GM12878 (cell line): Measurements from ENCODE around the gene PAQR5. TPM values are rescaled to one million over a fixed set of nuclear protein-coding genes. Genes with fewer than 3 reads are reported as not detected.

Experiments used
- ATAC-seq: fragments of 200-7000 bp; cut with Tn5 transposase; 3 replicates; pipeline ENCODE4 v1.9.1; 2020; ENCODE audit warnings: mild to moderate bottlenecking, moderate library complexity
- BruUV-seq: library from RNA; stranded (reverse); fragments of 400-500 nt; replicated peaks from 2 replicates; lab custom pipeline; 2021; lab: Mats Ljungman, UMichigan
- CTCF ChIA-PET: fragments of 300-600 bp; sonication (Branson Sonifier 250); formaldehyde crosslinking; extraction: SDS; loops from one replicate; lab custom pipeline; 2021; ENCODE audit warnings: inconsistent platforms; lab: Yijun Ruan, JAX
- POLR2A ChIA-PET: fragments of 350-600 bp; formaldehyde crosslinking; extraction: SDS; loops from one replicate; lab custom pipeline; 2021; ENCODE audit warnings: inconsistent platforms; lab: Charles Lee
- RAD21 ChIA-PET: fragments of 300-600 bp; sonication (Branson Sonifier 250); formaldehyde crosslinking; loops from one replicate; lab custom pipeline; 2023; ENCODE audit warnings: antibody characterized with exemption; ENCODE audit not compliant: unreplicated experiment; lab: Charles Lee
- SMC1A ChIA-PET: fragments of 300-600 bp; sonication (Branson Sonifier 250); formaldehyde crosslinking; loops from one replicate; lab custom pipeline; 2023; ENCODE audit not compliant: unreplicated experiment, uncharacterized antibody; lab: Charles Lee
- DNase-seq: peaks from one replicate; pipeline ENCODE4 v3.0.0-alpha.2; 2011; ENCODE audit warnings: low read depth, low spot score
- FAIRE-seq: peaks from 3 replicates; lab custom pipeline; 2011; peaks lifted over from hg19 to GRCh38; lab: Jason Lieb, UNC
- H2AFZ ChIP-seq: 2 replicates; pipeline ENCODE4 v1.6.0; 2011; ENCODE audit warnings: low read depth, low read length, control low read depth; ENCODE audit not compliant: control insufficient read depth
- H3K27ac ChIP-seq: 2 replicates; pipeline ENCODE4 v1.5.1; 2011; ENCODE audit warnings: control low read depth; ENCODE audit not compliant: control insufficient read depth, insufficient read depth
- H3K27me3 ChIP-seq, 2 experiments: replicated peaks in 1 of 2; 2 replicates each; pipeline versions ENCODE4 v1.6.0 to v1.6.1; 2011; ENCODE audit warnings: low read length in 1 of 2; ENCODE audit not compliant: control insufficient read depth in 2 of 2, insufficient read depth in 2 of 2
- H3K36me3 ChIP-seq, 2 experiments: 2 replicates each; pipeline ENCODE4 v1.5.1; 2011; ENCODE audit warnings: low read length in 1 of 2; ENCODE audit not compliant: control insufficient read depth in 2 of 2, insufficient read depth in 2 of 2
- H3K4me1 ChIP-seq: 2 replicates; pipeline ENCODE4 v1.6.1; 2011; ENCODE audit warnings: mild to moderate bottlenecking, low read length, moderate library complexity, mixed read lengths; ENCODE audit not compliant: control insufficient read depth, insufficient read depth
- H3K4me2 ChIP-seq: 2 replicates; pipeline ENCODE4 v1.6.0; 2011; ENCODE audit warnings: control low read depth; ENCODE audit not compliant: control insufficient read depth, insufficient read depth
- H3K4me3 ChIP-seq: fragments of 200-600 bp; sonication (generic); 2 replicates; pipeline ENCODE4 v1.5.1; 2016
- H3K79me2 ChIP-seq: 2 replicates; pipeline ENCODE4 v1.6.0; 2011; ENCODE audit warnings: low read length; ENCODE audit not compliant: control insufficient read depth, insufficient read depth
- H3K9ac ChIP-seq: 2 replicates; pipeline ENCODE4 v1.8.0; 2011; ENCODE audit warnings: low read length, control low read depth, mixed read lengths; ENCODE audit not compliant: control insufficient read depth, insufficient read depth
- H3K9me3 ChIP-seq: replicated peaks from 3 replicates; pipeline ENCODE4 v1.5.1; 2011; ENCODE audit warnings: mild to moderate bottlenecking, low read length; ENCODE audit not compliant: control insufficient read depth, insufficient read depth
- H4K20me1 ChIP-seq: 2 replicates; pipeline ENCODE4 v1.6.0; 2011; ENCODE audit not compliant: control insufficient read depth, insufficient read depth
- GATAD2B ChIP-seq: fragments of 450-650 bp; conservative IDR thresholded peaks from 2 replicates; pipeline ENCODE4 v1.6.1; 2017; ENCODE audit warnings: low read depth, mild to moderate bottlenecking, moderate library complexity
- HDAC2 ChIP-seq: fragments of 200-600 bp; sonication (generic); IDR thresholded peaks from 2 replicates; pipeline ENCODE4 v1.6.1; 2017
- MYC ChIP-seq: IDR thresholded peaks from 2 replicates; pipeline ENCODE4 v1.6.1; 2011; ENCODE audit warnings: mild to moderate bottlenecking, low read length, moderate library complexity, inconsistent platforms; ENCODE audit not compliant: insufficient read depth, insufficient replicate concordance, insufficient read length, severe bottlenecking
- NR2C1 ChIP-seq: fragments of 450-650 bp; IDR thresholded peaks from 2 replicates; pipeline ENCODE4 v1.6.1; 2017; ENCODE audit warnings: antibody characterized with exemption, mild to moderate bottlenecking, moderate library complexity
- POLR2AphosphoS5 ChIP-seq: IDR thresholded peaks from 2 replicates; pipeline ENCODE4 v1.6.1; 2011; ENCODE audit warnings: mild to moderate bottlenecking, low read length, inconsistent platforms
- RUNX3 ChIP-seq: IDR thresholded peaks from 2 replicates; pipeline ENCODE4 v1.6.1; 2012; ENCODE audit warnings: low read length, inconsistent platforms
- SMC3 ChIP-seq: IDR thresholded peaks from 2 replicates; pipeline ENCODE4 v1.6.1; 2011; ENCODE audit warnings: low read length, improper control_type of control experiment, borderline replicate concordance
- ZNF207 ChIP-seq: fragments of 450-650 bp; IDR thresholded peaks from 2 replicates; pipeline ENCODE4 v1.6.1; 2014; ENCODE audit warnings: antibody characterized with exemption, mild to moderate bottlenecking, borderline replicate concordance
- WGBS: methylation state at CpG from one replicate; pipeline ENCODE4 v1.1.6; 2016; ENCODE audit warnings: low lambda C conversion rate; ENCODE audit not compliant: insufficient replicate concordance, insufficient coverage; ENCODE audit errors: missing lambda C conversion rate; 5-methylcytosine and 5-hydroxymethylcytosine counted together
- in situ Hi-C: fragments of 300-500 bp; cut with MboI; formaldehyde crosslinking; loops from 9 replicates; pipeline ENCODE4 v1.14.3; 2018; ENCODE audit warnings: mixed read lengths
- intact Hi-C: fragments of 100-400 bp; cut with micrococcal nuclease; formaldehyde crosslinking; loops from one replicate; pipeline ENCODE4 v1.14.2; 2022; ENCODE audit not compliant: unreplicated experiment
- polyA plus RNA-seq, 11 experiments: library from polyadenylated mRNA; depleted of rRNA in 4 of 11; unstranded in 6 of 11; stranded (reverse) in 5 of 11; fragments of >200 nt; fragmentation: Nextera tagmentation in 4 of 11; fragmentation: Illumina TruSeq in 1 of 11; extraction: Ambion mirVana in 4 of 11; extraction: Trizol in 1 of 11; gene quantifications; 1 replicate in 1 of 11; 2 replicates in 10 of 11; pipeline versions ENCODE4 v1.2.1 to v1.2.3, GENCODE V29; 2011 to 2016; ENCODE audit warnings: inconsistent platforms in 2 of 11, missing spikeins in 2 of 11, low read depth in 1 of 11
- total RNA-seq, 4 experiments: library from RNA; depleted of rRNA in 3 of 4; stranded (reverse); fragments of >200 nt in 3 of 4; fragmentation: Illumina TruSeq in 1 of 4; extraction: Trizol in 1 of 4; gene quantifications; 2 replicates each; pipeline versions ENCODE4 v1.2.1 to v1.2.3, GENCODE V29; 2013 to 2021
- TF ChIP-seq, protein P1 (sequence below): fragments of 450-650 bp; IDR thresholded peaks from 2 replicates; pipeline ENCODE4 v1.6.1; 2017; ENCODE audit warnings: low read depth, mild to moderate bottlenecking, moderate library complexity

Gene PAQR5
- total and polyA plus RNA-seq, 10 of the 15 experiments (the other 5 are each of a cell fraction or from before 2014, with no cell fraction given) = 0.02 to 0.03 TPM; not detected in 8

GRCh38 chr15:69305933-69306568 is 7.3 kb downstream of the PAQR5 start:
- POLR2A ChIA-PET = interaction anchor here (0.7 kb wide), 1 partner anchor 210 kb away, joined by 8 read pairs; no protein-coding TSS in a partner anchor
- H3K27me3 ChIP-seq = no peaks in the 10 kb centered on the region
- no peaks in the 10 kb centered on the region for H3K36me3 ChIP-seq
- 65% methylated on average over 8 of the region's 9 CpGs for WGBS
- CTCF ChIA-PET = no interaction called here
- no peak for ATAC-seq
- H3K27ac ChIP-seq = no peak overlapping the region
- intact Hi-C loops (no loop called here), in situ Hi-C loops (no loop called here)
- H3K4me3 ChIP-seq = no peak overlapping the region
- no peak overlapping the region for H2AFZ ChIP-seq
- H3K4me2 ChIP-seq = no peak overlapping the region
- peak; percentile 33; the same call in 1 of the 2 replicates for TF ChIP-seq NR2C1
- no peak for TF ChIP-seq RUNX3
- DNase-seq = no peak
- no peaks in the 10 kb centered on the region for H3K79me2 ChIP-seq
- H3K9ac ChIP-seq = no peak overlapping the region
- RAD21 ChIA-PET = no interaction called here
- H3K4me1 ChIP-seq = no peaks in the 10 kb centered on the region
- no TSS peak for BruUV-seq
- H4K20me1 ChIP-seq = no peaks in the 10 kb centered on the region
- no peaks in the 10 kb centered on the region for H3K9me3 ChIP-seq
- FAIRE-seq = no peak
- SMC1A ChIA-PET = interaction anchor here (0.6 kb wide), 1 partner anchor 15 kb away, joined by 3 read pairs; no protein-coding TSS in a partner anchor

DNA sequence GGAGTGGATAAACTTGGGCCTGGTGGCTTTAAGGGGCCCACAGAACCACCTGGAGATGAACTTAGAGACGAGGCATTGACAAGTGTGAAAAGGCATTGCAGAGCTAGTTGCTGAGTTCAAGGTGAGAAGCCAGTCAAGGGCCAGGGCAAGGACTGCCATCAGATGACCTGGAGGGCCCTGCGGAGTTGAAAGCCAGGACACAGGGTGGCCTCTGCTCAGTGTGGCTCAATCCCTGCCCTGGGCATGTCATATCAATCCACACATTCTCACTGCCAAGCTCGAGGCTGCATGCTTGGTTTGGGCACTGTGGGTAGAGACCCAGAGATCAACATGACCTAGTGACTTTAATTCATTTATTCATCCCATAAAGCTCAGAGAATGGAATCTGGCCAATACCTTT is 9.2 kb downstream of the PAQR5 start:
- H3K4me3 ChIP-seq = no peak overlapping the region
- H3K4me2 ChIP-seq = no peak overlapping the region
- intact Hi-C loops = no loop called here
- H2AFZ ChIP-seq = no peak overlapping the region
- no peaks in the 10 kb centered on the region for H3K9me3 ChIP-seq
- in situ Hi-C loops = no loop called here
- H3K4me1 ChIP-seq = no peaks in the 10 kb centered on the region
- H3K27ac ChIP-seq = no peak overlapping the region
- ChIA-PET RAD21 (no interaction called here), POLR2A (no interaction called here), CTCF (no interaction called here), SMC1A (no interaction called here)
- H3K79me2 ChIP-seq = no peaks in the 10 kb centered on the region
- no peak overlapping the region for H3K9ac ChIP-seq
- no peak for FAIRE-seq
- TF ChIP-seq MYC (no peak), NR2C1 (no peak), ZNF207 (no peak), POLR2AphosphoS5 (no peak), SMC3 (no peak), HDAC2 (no peak), GATAD2B (no peak)
- TF ChIP-seq, protein P1, sequence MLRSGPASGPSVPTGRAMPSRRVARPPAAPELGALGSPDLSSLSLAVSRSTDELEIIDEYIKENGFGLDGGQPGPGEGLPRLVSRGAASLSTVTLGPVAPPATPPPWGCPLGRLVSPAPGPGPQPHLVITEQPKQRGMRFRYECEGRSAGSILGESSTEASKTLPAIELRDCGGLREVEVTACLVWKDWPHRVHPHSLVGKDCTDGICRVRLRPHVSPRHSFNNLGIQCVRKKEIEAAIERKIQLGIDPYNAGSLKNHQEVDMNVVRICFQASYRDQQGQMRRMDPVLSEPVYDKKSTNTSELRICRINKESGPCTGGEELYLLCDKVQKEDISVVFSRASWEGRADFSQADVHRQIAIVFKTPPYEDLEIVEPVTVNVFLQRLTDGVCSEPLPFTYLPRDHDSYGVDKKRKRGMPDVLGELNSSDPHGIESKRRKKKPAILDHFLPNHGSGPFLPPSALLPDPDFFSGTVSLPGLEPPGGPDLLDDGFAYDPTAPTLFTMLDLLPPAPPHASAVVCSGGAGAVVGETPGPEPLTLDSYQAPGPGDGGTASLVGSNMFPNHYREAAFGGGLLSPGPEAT = no peak
- H3K36me3 ChIP-seq = no peaks in the 10 kb centered on the region
- peaks cover 0 to 2% of the 10 kb centered on the region in 2 experiments; a peak in 1 of 4 replicates for H3K27me3 ChIP-seq
- ATAC-seq = no peak
- BruUV-seq = no TSS peak
- H4K20me1 ChIP-seq = no peaks in the 10 kb centered on the region
- WGBS = 20% methylated on average over 3 of the region's 3 CpGs
- DNase-seq = no peak
